Liver (tissue), 9 donors: ENCODE data around the gene RXRG. TPM values are rescaled to one million over a fixed set of nuclear protein-coding genes. Genes with fewer than 3 reads are reported as not detected.

Source experiments
- DNase-seq: peaks from one replicate; pipeline ENCODE4 v3.0.0-alpha.2; 2017; ENCODE audit warnings: low spot score
- H3K27ac ChIP-seq, 2 donors: one replicate each; pipeline ENCODE4 v1.7.0; 2013; ENCODE audit warnings: inconsistent platforms in 2 of 2, low read length in 2 of 2, control low read depth in 1 of 2, low read depth in 1 of 2, mild to moderate bottlenecking in 1 of 2
- H3K27me3 ChIP-seq, 4 donors: one replicate each; pipeline versions ENCODE4 v1.6.1 to v1.7.0; 2013; ENCODE audit warnings: low read length in 3 of 4, inconsistent platforms in 1 of 4, mild to moderate bottlenecking in 1 of 4, moderate library complexity in 1 of 4; ENCODE audit not compliant: control insufficient read depth in 4 of 4, insufficient read depth in 4 of 4
- H3K36me3 ChIP-seq, 4 donors: one replicate each; pipeline versions ENCODE4 v1.6.1 to v1.7.0; 2013; ENCODE audit warnings: low read length in 3 of 4, mild to moderate bottlenecking in 3 of 4, low read depth in 1 of 4, moderate library complexity in 1 of 4; ENCODE audit not compliant: control insufficient read depth in 4 of 4, insufficient read depth in 3 of 4
- H3K4me1 ChIP-seq, 4 donors: one replicate each; pipeline versions ENCODE4 v1.6.1 to v1.7.0; 2013; ENCODE audit warnings: low read length in 3 of 4, mild to moderate bottlenecking in 3 of 4, moderate library complexity in 1 of 4; ENCODE audit not compliant: control insufficient read depth in 4 of 4, insufficient read depth in 4 of 4
- H3K4me3 ChIP-seq, 3 donors: one replicate each; pipeline versions ENCODE4 v1.6.1 to v1.7.0; 2013; ENCODE audit warnings: low read length in 3 of 3, control low read depth in 1 of 3, low read depth in 1 of 3, mild to moderate bottlenecking in 1 of 3
- H3K9ac ChIP-seq, 2 donors: one replicate each; pipeline ENCODE4 v1.7.0; 2013; ENCODE audit warnings: low read length in 2 of 2, mild to moderate bottlenecking in 2 of 2, moderate library complexity in 2 of 2, control low read depth in 1 of 2, low read depth in 1 of 2
- H3K9me3 ChIP-seq, 4 donors: one replicate each; pipeline versions ENCODE4 v1.6.1 to v1.7.0; 2013; ENCODE audit warnings: low read length in 3 of 4; ENCODE audit not compliant: control insufficient read depth in 4 of 4
- ATF3 ChIP-seq: IDR thresholded peaks from 2 replicates; pipeline ENCODE4 v1.6.1; 2016; ENCODE audit warnings: antibody characterized with exemption
- CTCF ChIP-seq: fragments of 150-350 bp; IDR thresholded peaks from 2 replicates; pipeline ENCODE4 v1.5.1; 2017; ENCODE audit warnings: improper control_type of control experiment, low read depth, low read length; ENCODE audit not compliant: missing input control
- EGR1 ChIP-seq, 2 donors: IDR thresholded peaks; 2 replicates each; pipeline ENCODE4 v1.6.1; 2016 to 2018; ENCODE audit warnings: antibody characterized with exemption in 2 of 2, low read depth in 2 of 2
- FOXA1 ChIP-seq: IDR thresholded peaks from 2 replicates; pipeline ENCODE4 v1.6.1; 2016; ENCODE audit warnings: antibody characterized with exemption
- FOXA2 ChIP-seq: IDR thresholded peaks from 2 replicates; pipeline ENCODE4 v1.6.1; 2016; ENCODE audit warnings: antibody characterized with exemption
- GABPA ChIP-seq, 2 donors: IDR thresholded peaks in 1 of 2; conservative IDR thresholded peaks in 1 of 2; 2 replicates each; pipeline ENCODE4 v1.6.1; 2016; ENCODE audit warnings: antibody characterized with exemption in 2 of 2, mild to moderate bottlenecking in 1 of 2, moderate library complexity in 1 of 2
- HNF4A ChIP-seq, 2 donors: conservative IDR thresholded peaks; 2 replicates each; pipeline ENCODE4 v1.6.1; 2016; ENCODE audit warnings: antibody characterized with exemption in 2 of 2, mild to moderate bottlenecking in 2 of 2
- HNF4G ChIP-seq: IDR thresholded peaks from 2 replicates; pipeline ENCODE4 v1.6.1; 2016; ENCODE audit warnings: antibody characterized with exemption
- JUND ChIP-seq, 2 donors: IDR thresholded peaks; 2 replicates each; pipeline ENCODE4 v1.6.1; 2016; ENCODE audit warnings: antibody characterized with exemption in 2 of 2
- MAX ChIP-seq: IDR thresholded peaks from 2 replicates; pipeline ENCODE4 v1.6.1; 2016; ENCODE audit warnings: antibody characterized with exemption
- NR2F2 ChIP-seq: IDR thresholded peaks from 2 replicates; pipeline ENCODE4 v1.6.1; 2016; ENCODE audit warnings: antibody characterized with exemption
- RAD21 ChIP-seq, 2 donors: IDR thresholded peaks; 2 replicates each; pipeline ENCODE4 v1.6.1; 2016; ENCODE audit warnings: antibody characterized with exemption in 2 of 2, mild to moderate bottlenecking in 2 of 2
- REST ChIP-seq: IDR thresholded peaks from 2 replicates; pipeline ENCODE4 v1.6.1; 2016; ENCODE audit warnings: antibody characterized with exemption, mild to moderate bottlenecking
- RXRA ChIP-seq, 2 donors: IDR thresholded peaks; 2 replicates each; pipeline ENCODE4 v1.6.1; 2017 to 2018; ENCODE audit warnings: antibody characterized with exemption in 2 of 2, mild to moderate bottlenecking in 1 of 2
- SP1 ChIP-seq: IDR thresholded peaks from 2 replicates; pipeline ENCODE4 v1.6.1; 2018; ENCODE audit warnings: antibody characterized with exemption, mild to moderate bottlenecking
- TAF1 ChIP-seq: conservative IDR thresholded peaks from 2 replicates; pipeline ENCODE4 v1.6.1; 2016; ENCODE audit warnings: antibody characterized with exemption, mild to moderate bottlenecking
- YY1 ChIP-seq: IDR thresholded peaks from 2 replicates; pipeline ENCODE4 v1.6.1; 2016; ENCODE audit warnings: antibody characterized with exemption, mild to moderate bottlenecking
- ZBTB33 ChIP-seq: IDR thresholded peaks from 2 replicates; pipeline ENCODE4 v1.6.1; 2016; ENCODE audit warnings: antibody characterized with exemption
- WGBS: extraction: QIAGEN DNeasy Blood & Tissue Kit; methylation state at CpG from one replicate; pipeline ENCODE4 v1.1.7; 2013; 5-methylcytosine and 5-hydroxymethylcytosine counted together
- polyA plus RNA-seq, 2 donors: library from polyadenylated mRNA; stranded (reverse) in 1 of 2; unstranded in 1 of 2; fragments of 200-250 nt in 1 of 2; fragments of >200 nt in 1 of 2; fragmentation: Nextera tagmentation in 1 of 2; extraction: Ambion mirVana in 1 of 2; gene quantifications; one replicate each; pipeline versions ENCODE4 v1.2.1 to v1.2.3, GENCODE V29; 2013 to 2015
- total RNA-seq, 2 donors: library from RNA; depleted of rRNA; stranded (reverse); fragments of >200 nt; gene quantifications; one replicate each; pipeline ENCODE4 v1.2.3, GENCODE V29; 2014
- donor health status: healthy.
- donor health status: healthy.
- donor health status: healthy.
- donor health status: healthy.
- donor health status: healthy.

Gene RXRG
- total and polyA plus RNA-seq, 4 donors, result 0.12 to 0.44 (median 0.42) TPM; not detected in 1

- Histone ChIP-seq H3K9ac (no peak overlapping the region), H3K4me1 (peaks cover 0 to 8% (median 3%) of the 10 kb centered on the region in 4 donors), H3K27ac (no peak overlapping the region), H3K27me3 (peaks cover 0 to 4% (median 0%) of the 10 kb centered on the region in 4 donors), H3K4me3 (no peak overlapping the region), H3K36me3 (no peaks in the 10 kb centered on the region), H3K9me3 (no peaks in the 10 kb centered on the region)
- WGBS, result 86% methylated on average over 5 of the region's 5 CpGs
- DNase-seq, result no peak
- TF ChIP-seq ZBTB33 (no peak), RXRA (IDR thresholded peaks at IDR 0.05) (no peak), JUND (IDR thresholded peaks at IDR 0.05) (no peak), HNF4G (no peak), RAD21 (IDR thresholded peaks at IDR 0.05) (no peak), FOXA1 (no peak), MAX (no peak), EGR1 (IDR thresholded peaks at IDR 0.05; ENCODE audit: low read depth in 2 of 2) (no peak), FOXA2 (no peak), GABPA (IDR thresholded peaks at IDR 0.05 in 1 of 2, conservative IDR thresholded peaks at IDR 0.05 in 1 of 2) (no peak), YY1 (no peak), ATF3 (no peak), TAF1 (no peak), CTCF (no peak), REST (no peak), HNF4A (conservative IDR thresholded peaks at IDR 0.05) (no peak), NR2F2 (no peak), SP1 (no peak)
Measured at GRCh38 chr1:165441166-165441880, 3.6 kb downstream of the RXRG start.
